ENCODE data around the gene ZEB1.
A peak's percentile ranks its signal among the peaks of the same experiment; 100 is the strongest.

The ZEB1 gene

DNA sequence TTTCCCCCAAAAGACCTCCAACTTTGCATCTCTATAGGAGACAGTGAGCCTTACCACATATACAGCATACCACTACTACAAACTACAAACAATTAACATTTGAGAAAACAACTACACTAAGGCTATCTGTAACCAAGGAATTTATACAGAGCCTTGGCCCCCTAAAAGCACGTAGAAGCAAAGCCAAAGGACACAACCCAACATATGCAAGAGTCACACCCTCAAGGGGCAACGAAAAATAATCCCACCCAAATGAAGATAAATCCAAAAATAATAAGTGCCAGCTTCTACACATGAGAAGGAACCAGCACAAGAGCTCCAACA, 149.5 kb downstream of the ZEB1 start:
- H3K9ac ChIP-seq: no peak overlapping the region
- H3K27ac ChIP-seq: no peak overlapping the region
- H3K36me3 ChIP-seq (ENCODE audit: insufficient read depth): peaks cover 10% of the 10 kb centered on the region
- H2AFZ ChIP-seq (ENCODE audit: low read depth): no peak overlapping the region
- H3K4me1 ChIP-seq (ENCODE audit: low read depth, poor library complexity, severe bottlenecking): no peaks in the 10 kb centered on the region
- TF ChIP-seq, protein P1, sequence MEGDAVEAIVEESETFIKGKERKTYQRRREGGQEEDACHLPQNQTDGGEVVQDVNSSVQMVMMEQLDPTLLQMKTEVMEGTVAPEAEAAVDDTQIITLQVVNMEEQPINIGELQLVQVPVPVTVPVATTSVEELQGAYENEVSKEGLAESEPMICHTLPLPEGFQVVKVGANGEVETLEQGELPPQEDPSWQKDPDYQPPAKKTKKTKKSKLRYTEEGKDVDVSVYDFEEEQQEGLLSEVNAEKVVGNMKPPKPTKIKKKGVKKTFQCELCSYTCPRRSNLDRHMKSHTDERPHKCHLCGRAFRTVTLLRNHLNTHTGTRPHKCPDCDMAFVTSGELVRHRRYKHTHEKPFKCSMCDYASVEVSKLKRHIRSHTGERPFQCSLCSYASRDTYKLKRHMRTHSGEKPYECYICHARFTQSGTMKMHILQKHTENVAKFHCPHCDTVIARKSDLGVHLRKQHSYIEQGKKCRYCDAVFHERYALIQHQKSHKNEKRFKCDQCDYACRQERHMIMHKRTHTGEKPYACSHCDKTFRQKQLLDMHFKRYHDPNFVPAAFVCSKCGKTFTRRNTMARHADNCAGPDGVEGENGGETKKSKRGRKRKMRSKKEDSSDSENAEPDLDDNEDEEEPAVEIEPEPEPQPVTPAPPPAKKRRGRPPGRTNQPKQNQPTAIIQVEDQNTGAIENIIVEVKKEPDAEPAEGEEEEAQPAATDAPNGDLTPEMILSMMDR (conservative IDR thresholded peaks at IDR 0.05; ENCODE audit: low read depth, low read length): peak; percentile 34; the same call in 1 of the 2 replicates
- H3K79me2 ChIP-seq (ENCODE audit: insufficient read depth, low read depth): no peaks in the 10 kb centered on the region
- H3K27me3 ChIP-seq (ENCODE audit: insufficient read depth, low read depth): no peaks in the 10 kb centered on the region
- no peak overlapping the region for H3K4me3 ChIP-seq (IDR thresholded peaks at IDR 0.05; ENCODE audit: insufficient read depth, low read depth, low read length)
- H3K4me2 ChIP-seq: no peak overlapping the region
- H4K20me1 ChIP-seq (ENCODE audit: insufficient read depth): no peaks in the 10 kb centered on the region

DNA sequence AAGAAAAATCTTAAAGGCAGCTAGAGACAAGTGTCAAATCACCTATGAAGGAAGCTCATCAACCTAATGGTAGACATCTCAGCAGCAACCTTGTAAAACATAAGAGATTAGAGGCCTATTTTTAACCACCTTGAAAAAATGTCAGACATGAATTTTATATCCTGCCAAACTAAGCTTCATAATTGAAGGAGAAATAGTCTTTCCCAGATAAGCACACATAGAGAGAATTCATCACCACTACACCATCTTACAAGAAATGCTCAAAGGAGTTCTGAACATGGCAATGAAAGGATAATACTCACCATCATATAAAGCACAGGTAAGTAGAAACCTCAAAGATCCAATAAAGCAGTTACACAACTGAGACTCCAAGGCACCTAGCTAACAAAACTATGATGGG, 156.5 kb downstream of the ZEB1 start:
- no peaks in the 10 kb centered on the region for H4K20me1 ChIP-seq (ENCODE audit: insufficient read depth)
- peaks cover 5% of the 10 kb centered on the region for H3K4me1 ChIP-seq (ENCODE audit: low read depth, poor library complexity, severe bottlenecking)
- H3K4me3 ChIP-seq (IDR thresholded peaks at IDR 0.05; ENCODE audit: insufficient read depth, low read depth, low read length): no peak overlapping the region
- no peak overlapping the region for H3K4me2 ChIP-seq
- H3K79me2 ChIP-seq (ENCODE audit: insufficient read depth, low read depth): no peaks in the 10 kb centered on the region
- H3K27me3 ChIP-seq (ENCODE audit: insufficient read depth, low read depth): no peaks in the 10 kb centered on the region
- H2AFZ ChIP-seq (ENCODE audit: low read depth): no peak overlapping the region
- TF ChIP-seq, protein P1 (conservative IDR thresholded peaks at IDR 0.05; ENCODE audit: low read depth, low read length): no peak
- H3K9ac ChIP-seq: no peak overlapping the region
- H3K27ac ChIP-seq: no peak overlapping the region
- H3K36me3 ChIP-seq (ENCODE audit: insufficient read depth): no peaks in the 10 kb centered on the region

- Histone ChIP-seq H3K79me2 (ENCODE audit: insufficient read depth, low read depth) (no peaks in the 10 kb centered on the region), H3K9ac (no peak overlapping the region), H2AFZ (ENCODE audit: low read depth) (no peak overlapping the region), H3K4me1 (ENCODE audit: low read depth, poor library complexity, severe bottlenecking) (peaks cover 5% of the 10 kb centered on the region), H3K36me3 (ENCODE audit: insufficient read depth) (no peaks in the 10 kb centered on the region), H3K27ac (no peak overlapping the region), H3K4me2 (no peak overlapping the region), H3K4me3 (IDR thresholded peaks at IDR 0.05; ENCODE audit: insufficient read depth, low read depth, low read length) (no peak overlapping the region), H4K20me1 (ENCODE audit: insufficient read depth) (no peaks in the 10 kb centered on the region), H3K27me3 (ENCODE audit: insufficient read depth, low read depth) (no peaks in the 10 kb centered on the region)
- TF ChIP-seq, protein P1 (conservative IDR thresholded peaks at IDR 0.05; ENCODE audit: low read depth, low read length): no peak
These were observed 157.1 kb downstream of the ZEB1 start for GRCh38 chr10:31476088-31476487.

- no peak overlapping the region for H3K9ac ChIP-seq
- H2AFZ ChIP-seq (ENCODE audit: low read depth): no peak overlapping the region
- no peaks in the 10 kb centered on the region for H4K20me1 ChIP-seq (ENCODE audit: insufficient read depth)
- H3K79me2 ChIP-seq (ENCODE audit: insufficient read depth, low read depth): no peaks in the 10 kb centered on the region
- H3K4me1 ChIP-seq (ENCODE audit: low read depth, poor library complexity, severe bottlenecking): peaks cover 5% of the 10 kb centered on the region
- H3K4me2 ChIP-seq: no peak overlapping the region
- TF ChIP-seq, protein P1 (conservative IDR thresholded peaks at IDR 0.05; ENCODE audit: low read depth, low read length): no peak
- H3K27me3 ChIP-seq (ENCODE audit: insufficient read depth, low read depth): no peaks in the 10 kb centered on the region
- H3K4me3 ChIP-seq (IDR thresholded peaks at IDR 0.05; ENCODE audit: insufficient read depth, low read depth, low read length): no peak overlapping the region
- H3K36me3 ChIP-seq (ENCODE audit: insufficient read depth): no peaks in the 10 kb centered on the region
- no peak overlapping the region for H3K27ac ChIP-seq
These were observed 158.6 kb downstream of the ZEB1 start for GRCh38 chr10:31477584-31477983.

GRCh38 chr10:31479752-31480151, 160.7 kb downstream of the ZEB1 start:
- Histone ChIP-seq H3K9ac (no peak overlapping the region), H3K4me1 (ENCODE audit: low read depth, poor library complexity, severe bottlenecking) (peaks cover 5% of the 10 kb centered on the region), H3K4me3 (IDR thresholded peaks at IDR 0.05; ENCODE audit: insufficient read depth, low read depth, low read length) (no peak overlapping the region), H3K79me2 (ENCODE audit: insufficient read depth, low read depth) (no peaks in the 10 kb centered on the region), H3K4me2 (no peak overlapping the region), H3K27ac (no peak overlapping the region), H3K36me3 (ENCODE audit: insufficient read depth) (no peaks in the 10 kb centered on the region), H3K27me3 (ENCODE audit: insufficient read depth, low read depth) (no peaks in the 10 kb centered on the region), H4K20me1 (ENCODE audit: insufficient read depth) (no peaks in the 10 kb centered on the region), H2AFZ (ENCODE audit: low read depth) (no peak overlapping the region)
- TF ChIP-seq, protein P1 (conservative IDR thresholded peaks at IDR 0.05; ENCODE audit: low read depth, low read length): no peak
